ENCODE data around the gene PCAT7.
"Not testable (repeated sequence)": the region's sequence is repeated elsewhere in the genome, so short reads cannot be mapped to it uniquely, and the experiment has no call there.

Gene PCAT7

DNA sequence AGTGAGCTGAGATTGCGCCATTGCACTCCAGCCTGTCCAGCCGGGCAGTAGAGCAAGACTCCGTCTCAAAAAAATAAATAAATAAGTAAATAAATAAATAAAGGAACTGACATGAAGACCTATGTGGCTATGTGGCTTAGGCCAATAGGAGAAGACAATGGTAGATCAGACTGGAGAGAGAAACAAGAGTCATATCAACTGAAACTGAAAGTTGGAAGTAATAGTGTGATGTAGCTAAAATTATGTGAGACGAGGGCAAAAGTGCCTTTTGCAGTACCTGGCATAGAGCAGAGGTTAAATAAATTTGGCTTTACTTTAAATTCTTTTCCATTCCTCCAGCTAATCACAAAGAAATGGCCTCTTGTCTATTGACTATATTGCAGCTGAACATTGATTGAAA, 31.4 kb downstream of the PCAT7 start:
- H3K9me3 ChIP-seq (ENCODE audit: insufficient read depth, low read depth, low read length): no peaks in the 10 kb centered on the region
- H3K4me3 ChIP-seq (ENCODE audit: low read length): no peak overlapping the region
- no peaks in the 10 kb centered on the region for H3K4me1 ChIP-seq (ENCODE audit: insufficient read depth, low read length)
- H3K27ac ChIP-seq (ENCODE audit: low read depth, low read length): no peak overlapping the region
- WGBS: 100% methylated on average over 2 of the region's 4 CpGs
- H3K36me3 ChIP-seq (ENCODE audit: insufficient read depth, low read length): no peaks in the 10 kb centered on the region
- H3K27me3 ChIP-seq (ENCODE audit: insufficient read depth, low read length): no peaks in the 10 kb centered on the region
- H3K9ac ChIP-seq (ENCODE audit: low read depth, low read length): no peak overlapping the region

DNA sequence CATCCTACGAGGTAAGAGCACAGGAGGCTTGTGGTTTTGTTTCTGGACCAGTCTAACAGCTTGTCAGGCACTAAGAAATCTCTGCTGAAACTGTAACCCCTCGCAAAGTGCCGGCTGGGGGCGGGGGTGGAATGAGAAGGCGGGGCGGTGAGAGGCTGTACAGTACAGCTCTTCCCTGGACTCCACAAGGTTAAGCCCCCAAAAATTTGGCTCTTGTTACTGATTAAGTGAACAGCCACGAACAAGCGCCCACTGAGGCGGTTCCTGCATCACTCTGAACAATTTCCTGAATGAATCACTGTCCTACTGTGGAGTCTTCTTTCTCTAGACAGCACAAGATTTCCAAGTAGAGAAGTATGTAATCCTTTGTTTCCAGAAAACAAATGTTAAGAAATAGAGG, 31.9 kb downstream of the PCAT7 start:
- no peak overlapping the region for H3K4me3 ChIP-seq (ENCODE audit: low read length)
- no peaks in the 10 kb centered on the region for H3K4me1 ChIP-seq (ENCODE audit: insufficient read depth, low read length)
- H3K36me3 ChIP-seq (ENCODE audit: insufficient read depth, low read length): no peaks in the 10 kb centered on the region
- 94% methylated on average over 9 of the region's 9 CpGs for WGBS
- H3K9ac ChIP-seq (ENCODE audit: low read depth, low read length): no peak overlapping the region
- no peaks in the 10 kb centered on the region for H3K9me3 ChIP-seq (ENCODE audit: insufficient read depth, low read depth, low read length)
- H3K27ac ChIP-seq (ENCODE audit: low read depth, low read length): no peak overlapping the region
- no peaks in the 10 kb centered on the region for H3K27me3 ChIP-seq (ENCODE audit: insufficient read depth, low read length)

DNA sequence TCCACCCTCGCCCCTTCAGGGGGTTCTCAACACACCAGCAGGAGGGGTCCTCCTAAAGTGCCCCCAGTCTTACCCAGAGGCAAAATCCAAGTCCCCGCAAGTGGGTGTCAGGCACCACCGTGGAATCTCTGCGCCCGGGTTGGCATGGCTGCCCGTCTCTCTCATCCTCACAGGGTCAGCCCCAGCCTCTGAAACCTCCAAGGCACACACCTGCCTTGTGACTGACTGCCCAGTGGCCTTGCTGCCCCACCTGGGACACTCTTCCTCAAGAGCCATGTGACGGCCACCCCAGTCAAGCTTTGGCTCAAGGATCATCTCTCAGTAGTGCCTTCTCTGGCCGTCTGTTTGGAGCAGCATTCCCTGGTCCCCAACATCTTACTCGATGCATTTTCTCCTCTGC, 33.8 kb downstream of the PCAT7 start:
- no peaks in the 10 kb centered on the region for H3K36me3 ChIP-seq (ENCODE audit: insufficient read depth, low read length)
- WGBS: 95% methylated on average over 9 of the region's 9 CpGs
- H3K27ac ChIP-seq (ENCODE audit: low read depth, low read length): no peak overlapping the region
- no peaks in the 10 kb centered on the region for H3K9me3 ChIP-seq (ENCODE audit: insufficient read depth, low read depth, low read length)
- no peaks in the 10 kb centered on the region for H3K27me3 ChIP-seq (ENCODE audit: insufficient read depth, low read length)
- no peaks in the 10 kb centered on the region for H3K4me1 ChIP-seq (ENCODE audit: insufficient read depth, low read length)
- no peak overlapping the region for H3K9ac ChIP-seq (ENCODE audit: low read depth, low read length)
- no peak overlapping the region for H3K4me3 ChIP-seq (ENCODE audit: low read length)

DNA sequence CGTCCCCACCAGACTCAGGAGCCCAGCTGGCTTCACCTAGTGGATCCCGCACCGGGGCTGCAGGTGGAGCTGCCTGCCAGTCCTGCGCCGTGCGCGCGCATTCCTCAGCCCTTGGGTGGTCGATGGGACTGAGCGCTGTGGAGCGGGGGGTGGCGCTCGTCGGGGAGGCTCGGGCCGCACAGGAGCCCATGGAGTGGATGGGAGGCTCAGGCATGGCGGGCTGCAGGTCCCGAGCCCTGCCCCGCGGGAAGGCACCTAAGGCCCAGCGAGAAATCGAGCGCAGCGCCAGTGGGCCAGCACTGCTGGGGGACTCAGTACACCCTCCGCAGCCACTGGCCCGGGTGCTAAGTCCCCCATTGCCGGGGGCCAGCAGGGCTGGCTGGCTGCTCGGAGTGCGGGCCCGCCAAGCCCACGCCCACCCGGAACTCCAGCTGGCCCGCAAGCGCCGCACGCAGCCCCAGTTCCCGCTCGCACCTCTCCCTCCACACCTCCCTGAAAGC, 36.2 kb downstream of the PCAT7 start:
- H3K36me3 ChIP-seq (ENCODE audit: insufficient read depth, low read length); H3K9me3 ChIP-seq (ENCODE audit: insufficient read depth, low read depth, low read length); H3K27me3 ChIP-seq (ENCODE audit: insufficient read depth, low read length); H3K4me3 ChIP-seq (ENCODE audit: low read length); H3K9ac ChIP-seq (ENCODE audit: low read depth, low read length); H3K27ac ChIP-seq (ENCODE audit: low read depth, low read length); H3K4me1 ChIP-seq (ENCODE audit: insufficient read depth, low read length): not testable (repeated sequence)
- 93% methylated on average over 34 of the region's 38 CpGs for WGBS

DNA sequence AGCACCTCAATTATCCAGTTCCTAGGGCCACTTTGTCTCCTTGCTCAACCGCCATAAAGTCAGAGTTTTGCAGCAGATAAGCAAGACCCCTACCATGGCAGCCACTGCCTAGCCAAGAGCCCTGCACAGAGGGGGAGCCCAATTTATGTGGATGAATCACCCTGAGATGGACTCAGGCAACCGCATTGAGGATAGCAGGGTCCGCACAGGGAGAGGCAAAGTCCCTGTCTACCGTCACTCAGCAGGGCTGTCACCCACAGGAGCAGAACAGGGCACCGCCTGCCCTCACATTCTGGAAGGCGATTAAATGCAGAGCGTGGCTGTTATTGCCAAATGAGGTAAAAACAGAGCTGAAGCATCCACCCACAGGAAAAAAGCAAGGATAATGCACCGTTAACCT, 37.0 kb downstream of the PCAT7 start:
- Histone ChIP-seq H3K9ac (ENCODE audit: low read depth, low read length) (no peak overlapping the region), H3K27me3 (ENCODE audit: insufficient read depth, low read length) (no peaks in the 10 kb centered on the region), H3K9me3 (ENCODE audit: insufficient read depth, low read depth, low read length) (no peaks in the 10 kb centered on the region), H3K4me1 (ENCODE audit: insufficient read depth, low read length) (no peaks in the 10 kb centered on the region), H3K36me3 (ENCODE audit: insufficient read depth, low read length) (no peaks in the 10 kb centered on the region), H3K27ac (ENCODE audit: low read depth, low read length) (no peak overlapping the region), H3K4me3 (ENCODE audit: low read length) (no peak overlapping the region)
- WGBS: 94% methylated on average over 8 of the region's 8 CpGs

DNA sequence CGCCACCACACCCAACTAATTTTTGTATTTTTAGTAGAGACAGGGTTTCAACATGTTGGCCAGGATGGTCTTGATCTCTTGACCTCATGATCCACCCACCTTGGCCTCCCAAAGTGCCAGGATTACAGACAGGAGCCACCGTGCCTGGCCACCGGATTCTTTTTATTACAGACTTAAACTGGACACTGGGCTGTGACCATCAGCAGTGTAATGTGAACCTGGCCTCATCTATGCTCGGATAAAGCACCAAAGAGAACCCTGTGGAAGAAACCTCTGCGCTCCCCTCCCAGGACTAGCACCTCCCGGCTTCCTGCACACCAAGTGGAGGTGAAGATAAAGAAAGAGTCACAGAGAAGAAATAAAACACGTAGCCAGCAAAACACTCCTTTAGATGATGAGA, 37.8 kb downstream of the PCAT7 start:
- H3K27me3 ChIP-seq (ENCODE audit: insufficient read depth, low read length); H3K9ac ChIP-seq (ENCODE audit: low read depth, low read length); H3K4me1 ChIP-seq (ENCODE audit: insufficient read depth, low read length); H3K4me3 ChIP-seq (ENCODE audit: low read length); H3K36me3 ChIP-seq (ENCODE audit: insufficient read depth, low read length); H3K27ac ChIP-seq (ENCODE audit: low read depth, low read length); H3K9me3 ChIP-seq (ENCODE audit: insufficient read depth, low read depth, low read length): not testable (repeated sequence)
- WGBS: 60% methylated on average over 6 of the region's 7 CpGs

DNA sequence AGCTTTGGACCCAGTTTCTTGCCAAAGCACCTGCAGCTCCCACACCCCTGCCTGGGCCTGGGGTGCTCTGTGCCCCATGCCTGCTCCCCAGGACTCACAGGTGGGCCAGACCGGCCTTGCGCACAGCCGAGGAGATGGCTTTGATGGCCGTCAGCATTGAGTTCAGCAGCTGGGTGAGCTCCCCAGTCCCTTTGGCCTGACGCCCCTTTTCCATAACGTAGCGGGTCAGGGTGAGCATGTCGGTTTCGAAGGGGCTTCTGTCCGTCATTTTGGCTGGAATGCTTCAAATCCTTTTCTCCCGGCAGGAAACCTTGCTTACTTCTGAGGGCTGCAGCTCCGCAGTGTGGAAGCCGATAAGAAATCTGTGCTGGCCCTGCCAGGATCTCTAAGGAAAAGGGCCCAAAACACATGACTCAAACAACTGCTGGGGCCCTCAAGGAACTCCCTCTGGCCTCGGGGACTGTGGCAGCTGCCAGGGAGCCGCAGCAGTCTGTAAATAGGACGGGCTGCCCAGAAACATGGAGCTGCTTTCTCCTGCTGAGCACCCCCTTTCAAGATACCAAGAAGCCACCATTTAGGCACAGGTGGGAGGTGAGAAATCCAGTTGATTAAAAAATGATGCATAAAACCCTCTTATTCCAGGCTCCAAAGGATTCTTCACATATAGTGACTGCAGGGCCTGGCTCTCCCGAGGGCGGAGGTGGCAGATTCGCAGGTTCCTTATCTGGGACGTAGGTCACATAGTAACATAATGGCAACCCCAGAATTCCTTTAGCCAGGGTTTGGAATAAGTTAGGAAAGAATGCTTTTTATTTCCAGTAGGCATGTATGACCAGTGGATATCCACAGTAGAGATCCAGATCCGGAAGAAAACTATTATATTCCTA, 38.8 kb downstream of the PCAT7 start, which contains the start of gene FBP2:
FBP2 (minus strand) TSS at position 366 of the 887 bp plus-strand sequence; CDS start at position 268, 98 bp downstream.
- Histone ChIP-seq H3K36me3 (ENCODE audit: insufficient read depth, low read length) (no peaks in the 10 kb centered on the region), H3K9ac (ENCODE audit: low read depth, low read length) (no peak within 1 kb of the TSS), H3K4me3 (ENCODE audit: low read length) (no peak within 1 kb of the TSS), H3K9me3 (ENCODE audit: insufficient read depth, low read depth, low read length) (no peaks in the 10 kb centered on the region), H3K27ac (ENCODE audit: low read depth, low read length) (no peak within 1 kb of the TSS), H3K27me3 (ENCODE audit: insufficient read depth, low read length) (no peaks in the 10 kb centered on the region), H3K4me1 (ENCODE audit: insufficient read depth, low read length) (no peaks in the 10 kb centered on the region)
- WGBS: 84% methylated on average over 21 of the region's 21 CpGs

DNA sequence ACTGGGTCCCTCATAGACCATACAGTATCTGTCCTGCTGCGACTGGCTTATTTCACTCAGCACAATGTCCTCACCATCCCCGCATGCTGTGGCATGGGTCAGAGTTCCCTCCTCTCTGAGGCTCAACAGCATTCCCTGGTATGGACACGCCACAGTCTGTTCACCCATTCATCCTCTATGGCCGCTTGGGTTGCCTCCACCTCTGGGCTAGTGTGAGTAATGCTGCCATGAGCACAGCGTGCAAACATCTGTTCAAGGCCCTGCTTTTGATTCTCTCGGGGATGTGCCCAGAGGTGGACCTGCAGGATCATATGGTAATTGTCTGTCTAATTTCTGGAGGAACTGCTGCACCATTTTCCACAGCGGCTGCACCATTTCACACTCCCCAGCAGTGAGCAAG, 44.2 kb downstream of the PCAT7 start:
- no peak overlapping the region for H3K27ac ChIP-seq (ENCODE audit: low read depth, low read length)
- H3K4me1 ChIP-seq (ENCODE audit: insufficient read depth, low read length): peaks cover 3% of the 10 kb centered on the region; the same call in 1 of the 2 replicates
- H3K9ac ChIP-seq (ENCODE audit: low read depth, low read length): no peak overlapping the region
- H3K4me3 ChIP-seq (ENCODE audit: low read length): no peak overlapping the region
- WGBS: 80% methylated on average over 7 of the region's 7 CpGs
- H3K9me3 ChIP-seq (ENCODE audit: insufficient read depth, low read depth, low read length): no peaks in the 10 kb centered on the region
- no peaks in the 10 kb centered on the region for H3K27me3 ChIP-seq (ENCODE audit: insufficient read depth, low read length)
- no peaks in the 10 kb centered on the region for H3K36me3 ChIP-seq (ENCODE audit: insufficient read depth, low read length)

DNA sequence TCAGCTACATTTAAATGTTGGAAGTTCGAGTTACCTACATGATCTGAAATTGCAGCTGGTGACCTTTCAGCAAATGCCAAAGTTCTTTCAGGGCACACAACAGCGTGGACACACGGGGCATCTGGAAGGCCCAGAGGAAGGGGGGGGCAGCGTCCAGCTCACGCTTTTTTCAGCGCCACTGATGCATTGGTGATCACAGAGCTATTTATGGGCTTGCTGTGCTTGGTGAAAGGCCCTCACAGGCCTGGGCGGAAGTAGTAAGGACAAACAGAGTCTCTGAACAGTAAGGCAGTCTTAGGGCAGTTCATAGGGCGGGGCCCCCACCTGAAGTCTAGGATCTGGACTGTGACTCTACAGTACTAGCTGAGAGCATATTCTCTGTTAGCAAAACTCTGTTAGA, 45.4 kb downstream of the PCAT7 start:
- 93% methylated on average over 8 of the region's 8 CpGs for WGBS
- no peak overlapping the region for H3K4me3 ChIP-seq (ENCODE audit: low read length)

DNA sequence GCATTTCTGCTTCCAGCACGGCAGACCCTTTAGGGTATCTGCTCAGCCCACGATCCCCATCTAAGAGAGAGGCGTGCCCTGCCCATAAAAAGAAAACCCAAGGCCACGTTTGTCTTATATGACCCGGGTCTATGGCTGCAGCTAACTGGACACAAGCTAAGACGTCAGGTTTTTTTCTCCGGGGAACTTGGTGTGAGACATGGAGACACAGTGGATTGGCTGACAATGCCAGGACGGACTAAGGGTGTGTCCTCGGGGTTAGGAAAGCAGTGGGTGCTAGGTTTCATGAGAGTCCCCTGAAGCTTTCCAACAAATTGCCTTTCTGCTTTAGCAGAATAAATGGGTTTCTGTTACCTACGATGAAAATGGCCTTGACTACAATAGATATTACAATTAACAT, 45.8 kb downstream of the PCAT7 start:
- Histone ChIP-seq H3K36me3 (ENCODE audit: insufficient read depth, low read length) (no peaks in the 10 kb centered on the region), H3K9ac (ENCODE audit: low read depth, low read length) (no peak overlapping the region), H3K27ac (ENCODE audit: low read depth, low read length) (no peak overlapping the region), H3K4me3 (ENCODE audit: low read length) (no peak overlapping the region), H3K27me3 (ENCODE audit: insufficient read depth, low read length) (no peaks in the 10 kb centered on the region), H3K9me3 (ENCODE audit: insufficient read depth, low read depth, low read length) (no peaks in the 10 kb centered on the region), H3K4me1 (ENCODE audit: insufficient read depth, low read length) (peaks cover 3% of the 10 kb centered on the region; the same call in 1 of the 2 replicates)
- 81% methylated on average over 9 of the region's 10 CpGs for WGBS

More for the DNA sequence above, 45.4 kb downstream of the PCAT7 start:
- no peaks in the 10 kb centered on the region for H3K9me3 ChIP-seq (ENCODE audit: insufficient read depth, low read depth, low read length)
- no peaks in the 10 kb centered on the region for H3K27me3 ChIP-seq (ENCODE audit: insufficient read depth, low read length)
- H3K4me1 ChIP-seq (ENCODE audit: insufficient read depth, low read length): peaks cover 3% of the 10 kb centered on the region; the same call in 1 of the 2 replicates
- no peak overlapping the region for H3K9ac ChIP-seq (ENCODE audit: low read depth, low read length)
- no peaks in the 10 kb centered on the region for H3K36me3 ChIP-seq (ENCODE audit: insufficient read depth, low read length)
- H3K27ac ChIP-seq (ENCODE audit: low read depth, low read length): no peak overlapping the region

DNA sequence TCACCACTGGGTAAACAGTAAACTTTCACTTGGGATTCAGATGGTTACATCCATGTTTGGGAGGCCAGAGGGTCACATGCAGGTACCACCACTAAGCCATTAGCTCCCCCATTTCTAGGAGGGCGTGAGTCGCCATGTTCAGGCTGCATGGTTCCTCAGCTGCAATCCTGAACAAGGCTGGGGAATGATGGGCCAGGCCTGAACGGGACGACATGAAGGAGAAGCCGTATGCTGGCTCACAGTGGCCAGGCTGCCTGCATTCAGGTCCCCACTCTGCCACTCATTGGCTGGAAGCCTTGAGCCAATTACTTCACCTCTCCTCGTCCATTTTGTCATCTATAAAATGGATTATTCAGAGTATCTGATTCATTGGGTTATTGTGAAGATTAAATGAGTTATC, 47.8 kb downstream of the PCAT7 start:
- H3K36me3 ChIP-seq (ENCODE audit: insufficient read depth, low read length): no peaks in the 10 kb centered on the region
- H3K27me3 ChIP-seq (ENCODE audit: insufficient read depth, low read length): no peaks in the 10 kb centered on the region
- H3K9me3 ChIP-seq (ENCODE audit: insufficient read depth, low read depth, low read length): no peaks in the 10 kb centered on the region
- H3K9ac ChIP-seq (ENCODE audit: low read depth, low read length): no peak overlapping the region
- WGBS: 94% methylated on average over 5 of the region's 6 CpGs
- H3K4me3 ChIP-seq (ENCODE audit: low read length): no peak overlapping the region
- no peak overlapping the region for H3K27ac ChIP-seq (ENCODE audit: low read depth, low read length)
- H3K4me1 ChIP-seq (ENCODE audit: insufficient read depth, low read length): peaks cover 10% of the 10 kb centered on the region

All from HUES64 (cell line).